Muscle layer of colon (tissue), 2 donors: ENCODE measurements around the gene SEMA5A.

Source experiments
- H3K27ac ChIP-seq: one replicate; pipeline ENCODE4 v1.7.0; 2013; ENCODE audit warnings: low read depth, mild to moderate bottlenecking, low read length, moderate library complexity
- H3K27me3 ChIP-seq, 2 donors: one replicate each; pipeline ENCODE4 v1.7.0; 2013; ENCODE audit warnings: low read length in 2 of 2, mild to moderate bottlenecking in 2 of 2; ENCODE audit not compliant: insufficient read depth in 2 of 2, control insufficient read depth in 1 of 2
- H3K36me3 ChIP-seq: one replicate; pipeline ENCODE4 v1.7.0; 2013; ENCODE audit warnings: mild to moderate bottlenecking, low read length; ENCODE audit not compliant: insufficient read depth
- H3K4me1 ChIP-seq: one replicate; pipeline ENCODE4 v1.7.0; 2013; ENCODE audit warnings: mild to moderate bottlenecking, low read length; ENCODE audit not compliant: insufficient read depth
- H3K4me3 ChIP-seq, 2 donors: one replicate each; pipeline ENCODE4 v1.7.0; 2013; ENCODE audit warnings: low read length in 2 of 2, low read depth in 1 of 2, mild to moderate bottlenecking in 1 of 2, moderate library complexity in 1 of 2
- H3K9ac ChIP-seq: one replicate; pipeline ENCODE4 v1.7.0; 2013; ENCODE audit warnings: low read length
- H3K9me3 ChIP-seq: one replicate; pipeline ENCODE4 v1.7.0; 2013; ENCODE audit warnings: mild to moderate bottlenecking, low read length
- donor health status: abdominal sarcoma.
- donor health status: Adenocarcinoma of cecum.

Gene SEMA5A

GRCh38 chr5:9430306-9430705 lies 115.6 kb downstream of the SEMA5A start:
- Histone ChIP-seq H3K27me3 (no peaks in the 10 kb centered on the region), H3K27ac (no peak overlapping the region), H3K9me3 (no peaks in the 10 kb centered on the region), H3K4me3 (no peak overlapping the region), H3K36me3 (no peaks in the 10 kb centered on the region), H3K9ac (no peak overlapping the region), H3K4me1 (peaks cover 8% of the 10 kb centered on the region)

DNA sequence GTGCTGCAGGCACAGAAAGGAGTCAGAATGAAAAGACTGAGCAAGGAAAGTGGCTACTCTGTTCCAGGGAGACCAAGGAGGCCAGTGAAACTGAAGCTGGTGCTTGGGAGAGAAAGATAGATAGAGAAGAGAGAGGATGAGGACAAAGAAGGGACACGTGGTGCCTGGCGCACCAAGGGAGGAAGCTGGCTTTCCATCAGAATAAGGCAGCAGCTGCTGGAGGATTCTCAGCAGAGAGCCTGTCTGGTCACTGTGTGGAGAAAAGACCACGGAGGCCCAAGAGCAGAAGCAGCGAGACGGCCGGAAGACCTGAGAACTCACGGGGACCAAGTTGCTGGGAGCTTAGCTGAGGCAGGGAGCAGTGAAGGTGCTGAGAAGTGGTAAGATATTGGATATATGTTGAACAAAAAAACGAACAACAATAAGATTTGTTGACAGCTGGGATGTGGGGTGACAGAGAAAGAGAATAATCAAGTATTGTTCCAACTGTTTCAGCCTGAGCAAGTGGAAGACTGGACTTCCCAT lies 116.1 kb downstream of the SEMA5A start:
- Histone ChIP-seq H3K4me3 (no peak overlapping the region), H3K9ac (no peak overlapping the region), H3K4me1 (peaks cover 8% of the 10 kb centered on the region), H3K27ac (no peak overlapping the region), H3K27me3 (no peaks in the 10 kb centered on the region), H3K9me3 (no peaks in the 10 kb centered on the region), H3K36me3 (no peaks in the 10 kb centered on the region)

GRCh38 chr5:9428272-9428671 lies 117.6 kb downstream of the SEMA5A start:
- H3K27me3 ChIP-seq: no peaks in the 10 kb centered on the region
- no peak overlapping the region for H3K9ac ChIP-seq
- no peak overlapping the region for H3K27ac ChIP-seq

DNA sequence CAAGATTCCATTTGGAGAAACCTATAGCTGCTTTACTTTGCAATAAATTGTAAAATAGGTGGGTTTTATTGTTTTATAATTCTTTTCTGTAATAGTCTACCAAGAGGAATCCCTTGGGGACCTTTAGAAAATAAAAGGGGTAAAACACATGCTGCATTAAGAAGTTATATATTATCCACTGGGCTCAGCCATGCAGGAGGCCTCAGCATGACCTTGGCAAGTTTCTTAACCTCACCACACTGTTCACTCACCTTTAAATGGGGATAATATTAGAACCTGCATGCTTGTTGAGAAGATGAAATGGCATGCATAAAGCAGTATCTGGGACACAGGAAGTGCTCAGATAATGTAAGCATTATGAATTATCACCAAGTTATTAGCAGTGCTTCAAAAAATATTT lies 120.2 kb downstream of the SEMA5A start:
- Histone ChIP-seq H3K4me1 (no peaks in the 10 kb centered on the region), H3K27ac (no peak overlapping the region), H3K9me3 (no peaks in the 10 kb centered on the region), H3K27me3 (no peaks in the 10 kb centered on the region), H3K9ac (no peak overlapping the region), H3K36me3 (no peaks in the 10 kb centered on the region), H3K4me3 (no peak overlapping the region)

More at GRCh38 chr5:9428272-9428671, 117.6 kb downstream of the SEMA5A start:
- H3K4me1 ChIP-seq: peaks cover 8% of the 10 kb centered on the region
- no peaks in the 10 kb centered on the region for H3K9me3 ChIP-seq
- no peaks in the 10 kb centered on the region for H3K36me3 ChIP-seq
- no peak overlapping the region for H3K4me3 ChIP-seq

GRCh38 chr5:9423571-9423970 lies 122.3 kb downstream of the SEMA5A start:
- Histone ChIP-seq H3K9me3 (no peaks in the 10 kb centered on the region), H3K36me3 (no peaks in the 10 kb centered on the region), H3K27ac (no peak overlapping the region), H3K4me1 (no peaks in the 10 kb centered on the region), H3K4me3 (no peak overlapping the region), H3K27me3 (no peaks in the 10 kb centered on the region), H3K9ac (no peak overlapping the region)

- Histone ChIP-seq H3K36me3 (no peaks in the 10 kb centered on the region), H3K4me3 (no peak overlapping the region), H3K9me3 (no peaks in the 10 kb centered on the region), H3K27ac (no peak overlapping the region), H3K9ac (no peak overlapping the region), H3K4me1 (no peaks in the 10 kb centered on the region), H3K27me3 (no peaks in the 10 kb centered on the region)
Observed at GRCh38 chr5:9421884-9422283, 124.0 kb downstream of the SEMA5A start.

DNA sequence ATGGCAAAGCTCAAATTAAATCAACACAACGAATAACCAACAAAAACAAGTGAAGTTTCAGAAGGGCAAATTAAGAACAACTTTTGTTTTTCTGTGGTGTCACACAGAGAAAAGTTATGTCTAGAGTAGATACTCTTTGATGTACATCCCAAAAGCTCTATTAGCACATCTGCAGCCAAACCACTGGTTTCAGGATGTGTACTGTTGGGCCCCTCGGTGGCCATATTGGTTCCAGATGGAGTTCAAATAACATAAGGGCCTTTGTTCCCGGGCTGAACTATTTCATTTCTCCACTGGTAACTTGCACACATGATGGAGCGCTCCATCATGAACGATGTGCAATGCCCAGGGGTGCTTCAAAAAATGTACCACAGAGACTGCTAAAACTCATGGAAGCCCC lies 126.1 kb downstream of the SEMA5A start:
- Histone ChIP-seq H3K4me3 (no peak overlapping the region), H3K27ac (no peak overlapping the region), H3K27me3 (no peaks in the 10 kb centered on the region), H3K36me3 (no peaks in the 10 kb centered on the region), H3K9ac (no peak overlapping the region), H3K4me1 (no peaks in the 10 kb centered on the region), H3K9me3 (no peaks in the 10 kb centered on the region)

- Histone ChIP-seq H3K4me1 (no peaks in the 10 kb centered on the region), H3K36me3 (no peaks in the 10 kb centered on the region), H3K27me3 (no peaks in the 10 kb centered on the region), H3K9me3 (no peaks in the 10 kb centered on the region), H3K4me3 (no peak overlapping the region), H3K9ac (no peak overlapping the region), H3K27ac (no peak overlapping the region)
Observed at GRCh38 chr5:9415566-9415965, 130.3 kb downstream of the SEMA5A start.

GRCh38 chr5:9415091-9415490 lies 130.8 kb downstream of the SEMA5A start:
- no peaks in the 10 kb centered on the region for H3K9me3 ChIP-seq
- no peaks in the 10 kb centered on the region for H3K36me3 ChIP-seq
- no peak overlapping the region for H3K9ac ChIP-seq
- no peak overlapping the region for H3K27ac ChIP-seq
- H3K27me3 ChIP-seq: no peaks in the 10 kb centered on the region
- no peak overlapping the region for H3K4me3 ChIP-seq
- no peaks in the 10 kb centered on the region for H3K4me1 ChIP-seq

DNA sequence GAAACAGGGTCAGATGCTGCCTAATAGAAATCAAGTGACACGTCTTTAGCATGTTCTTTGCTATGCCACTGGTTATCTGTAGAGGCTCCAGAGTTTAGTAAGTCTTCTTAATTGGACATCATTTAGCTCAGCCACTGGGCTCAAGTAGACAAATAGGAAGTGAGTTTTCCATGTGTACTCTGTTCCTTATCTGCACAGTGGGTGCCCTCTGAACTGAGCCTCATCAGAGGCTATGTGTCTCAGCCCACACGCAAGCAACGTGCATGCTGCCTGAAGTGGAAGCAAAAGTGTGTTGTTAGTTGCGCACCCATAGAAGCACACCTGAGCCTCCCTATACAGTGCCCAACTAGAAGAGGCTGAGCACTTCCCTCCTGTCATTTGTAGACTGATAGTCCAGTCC lies 134.7 kb downstream of the SEMA5A start:
- no peaks in the 10 kb centered on the region for H3K36me3 ChIP-seq
- no peak overlapping the region for H3K4me3 ChIP-seq
- H3K9ac ChIP-seq: no peak overlapping the region
- no peaks in the 10 kb centered on the region for H3K4me1 ChIP-seq
- H3K27me3 ChIP-seq: no peaks in the 10 kb centered on the region
- H3K27ac ChIP-seq: no peak overlapping the region
- no peaks in the 10 kb centered on the region for H3K9me3 ChIP-seq

GRCh38 chr5:9409413-9409960 lies 136.4 kb downstream of the SEMA5A start:
- H3K27ac ChIP-seq: no peak overlapping the region
- H3K9me3 ChIP-seq: no peaks in the 10 kb centered on the region
- no peaks in the 10 kb centered on the region for H3K4me1 ChIP-seq
- H3K9ac ChIP-seq: no peak overlapping the region
- H3K4me3 ChIP-seq: no peak overlapping the region
- H3K36me3 ChIP-seq: no peaks in the 10 kb centered on the region
- H3K27me3 ChIP-seq: no peaks in the 10 kb centered on the region

- Histone ChIP-seq H3K9me3 (no peaks in the 10 kb centered on the region), H3K27ac (no peak overlapping the region), H3K4me1 (no peaks in the 10 kb centered on the region), H3K9ac (no peak overlapping the region), H3K27me3 (no peaks in the 10 kb centered on the region), H3K36me3 (no peaks in the 10 kb centered on the region), H3K4me3 (no peak overlapping the region)
Observed at GRCh38 chr5:9408964-9409363, 136.9 kb downstream of the SEMA5A start.
